ENCODE results near the gene KIAA0232. TPM values are rescaled to one million over a fixed set of nuclear protein-coding genes. Genes with fewer than 3 reads are reported as not detected.
A peak's percentile ranks its signal among the peaks of the same experiment; 100 is the strongest.

Gene KIAA0232
- total and polyA plus RNA-seq, 5 donors: 21.8 to 67.0 (median 66.6) TPM

DNA sequence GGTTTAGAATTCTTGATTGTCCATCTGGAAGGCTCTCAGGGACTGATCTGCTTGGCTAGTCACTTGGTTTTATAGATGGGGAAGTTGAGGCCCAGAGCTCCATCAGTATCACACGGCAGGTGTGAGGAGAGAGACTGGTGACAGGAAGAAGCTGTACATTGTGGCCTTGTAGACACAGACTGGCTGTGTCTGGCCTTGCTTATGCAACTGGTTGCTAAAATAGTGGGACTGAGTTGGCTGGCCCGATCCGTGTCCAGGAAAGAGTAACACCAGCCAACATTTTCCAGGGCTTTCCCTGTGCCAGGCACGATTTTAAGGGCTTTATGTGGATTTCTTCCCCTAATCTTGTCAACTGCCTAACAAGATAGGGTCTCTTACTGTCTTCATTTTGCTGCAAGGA, 129.9 kb downstream of the KIAA0232 start:
- no peaks in the 10 kb centered on the region for H3K27me3 ChIP-seq (ENCODE audit: control insufficient read depth, insufficient read depth)
- WGBS: 39% methylated on average over 4 of the region's 4 CpGs
- H3K4me1 ChIP-seq (ENCODE audit: control insufficient read depth, insufficient read depth, low read length): peaks cover 19% of the 10 kb centered on the region
- no peak overlapping the region for H3K27ac ChIP-seq (ENCODE audit: low read length)
- DNase-seq (no peak), ATAC-seq (peak in 1 of 2 donors; percentile 9)
- intact Hi-C loops (cut with DNase I): loop anchor here in 1 of 4 donors (5.0 kb wide), 1 partner anchor 155 kb away; the partner anchor contains the start of gene GRPEL1
- no peak overlapping the region for H3K4me3 ChIP-seq (ENCODE audit: low read length)
- no peaks in the 10 kb centered on the region for H3K9me3 ChIP-seq (ENCODE audit: control insufficient read depth, low read length)

DNA sequence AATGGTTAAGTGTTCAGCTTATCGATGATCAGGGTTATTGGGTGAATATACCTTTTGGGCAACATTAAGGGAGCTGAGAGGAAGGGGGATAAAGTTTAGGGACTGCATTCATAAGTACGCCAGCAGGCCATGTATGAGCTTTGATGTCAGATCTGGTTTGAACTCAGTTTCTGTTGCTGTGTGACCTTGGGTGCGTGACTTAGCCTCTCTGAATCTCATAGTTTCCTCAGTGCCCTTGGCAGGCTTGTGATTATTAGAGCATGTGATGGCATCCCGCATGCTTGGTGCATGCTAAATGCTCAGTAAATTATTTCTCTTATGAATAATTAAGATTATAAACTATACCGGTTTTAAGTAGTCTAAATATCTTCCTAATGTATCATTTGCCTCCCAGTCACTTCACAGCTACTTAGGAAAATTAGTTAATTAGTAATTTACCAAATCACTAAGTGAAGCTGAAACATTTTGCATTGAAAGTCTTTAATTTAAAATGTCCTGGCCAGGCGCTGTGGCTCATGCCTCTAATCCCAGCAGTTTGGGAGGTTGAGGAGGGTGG, 130.9 kb downstream of the KIAA0232 start:
- H3K4me1 ChIP-seq (ENCODE audit: control insufficient read depth, insufficient read depth, low read length): peaks cover 18% of the 10 kb centered on the region
- WGBS: 96% methylated on average over 6 of the region's 6 CpGs
- ATAC-seq: no peak

DNA sequence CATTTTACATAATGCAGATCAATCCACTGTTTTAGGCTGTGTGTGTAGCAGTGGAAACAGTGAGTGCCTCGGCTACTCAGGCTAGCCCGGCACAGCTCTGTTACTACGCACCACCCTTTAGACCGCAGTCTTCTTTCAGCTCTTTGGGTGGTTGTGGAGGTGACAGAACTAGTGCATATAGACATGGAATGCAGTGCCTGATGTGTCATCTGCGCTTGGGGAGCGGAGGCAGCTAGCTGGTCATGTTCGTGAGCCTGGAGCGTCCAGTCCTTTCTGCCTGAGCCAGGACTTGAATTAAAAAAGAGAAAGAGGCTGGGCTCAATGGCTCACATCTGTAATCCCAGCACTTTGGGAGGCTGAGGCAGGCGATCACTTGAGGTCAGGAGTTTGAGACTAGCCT, 131.9 kb downstream of the KIAA0232 start:
- H3K4me1 ChIP-seq (ENCODE audit: control insufficient read depth, insufficient read depth, low read length): peaks cover 14% of the 10 kb centered on the region
- ATAC-seq: no peak
- 88% methylated on average over 9 of the region's 9 CpGs for WGBS
- H3K4me3 ChIP-seq (ENCODE audit: low read length): no peak overlapping the region
- intact Hi-C loops (cut with DNase I): loop anchor here in 1 of 4 donors (5.0 kb wide), 1 partner anchor 153 kb away; the partner anchor contains the start of gene GRPEL1
- no peak overlapping the region for H3K27ac ChIP-seq (ENCODE audit: low read length)
- DNase-seq: no peak
- no peaks in the 10 kb centered on the region for H3K27me3 ChIP-seq (ENCODE audit: control insufficient read depth, insufficient read depth)
- H3K9me3 ChIP-seq (ENCODE audit: control insufficient read depth, low read length): no peaks in the 10 kb centered on the region

More for the DNA sequence above, 130.9 kb downstream of the KIAA0232 start:
- no peak overlapping the region for H3K27ac ChIP-seq (ENCODE audit: low read length)
- no peaks in the 10 kb centered on the region for H3K9me3 ChIP-seq (ENCODE audit: control insufficient read depth, low read length)
- intact Hi-C loops (cut with DNase I): loop anchor here in 1 of 4 donors (5.0 kb wide), 1 partner anchor 154 kb away; the partner anchor contains the start of gene GRPEL1
- no peak for DNase-seq
- H3K27me3 ChIP-seq (ENCODE audit: control insufficient read depth, insufficient read depth): no peaks in the 10 kb centered on the region
- H3K4me3 ChIP-seq (ENCODE audit: low read length): no peak overlapping the region

DNA sequence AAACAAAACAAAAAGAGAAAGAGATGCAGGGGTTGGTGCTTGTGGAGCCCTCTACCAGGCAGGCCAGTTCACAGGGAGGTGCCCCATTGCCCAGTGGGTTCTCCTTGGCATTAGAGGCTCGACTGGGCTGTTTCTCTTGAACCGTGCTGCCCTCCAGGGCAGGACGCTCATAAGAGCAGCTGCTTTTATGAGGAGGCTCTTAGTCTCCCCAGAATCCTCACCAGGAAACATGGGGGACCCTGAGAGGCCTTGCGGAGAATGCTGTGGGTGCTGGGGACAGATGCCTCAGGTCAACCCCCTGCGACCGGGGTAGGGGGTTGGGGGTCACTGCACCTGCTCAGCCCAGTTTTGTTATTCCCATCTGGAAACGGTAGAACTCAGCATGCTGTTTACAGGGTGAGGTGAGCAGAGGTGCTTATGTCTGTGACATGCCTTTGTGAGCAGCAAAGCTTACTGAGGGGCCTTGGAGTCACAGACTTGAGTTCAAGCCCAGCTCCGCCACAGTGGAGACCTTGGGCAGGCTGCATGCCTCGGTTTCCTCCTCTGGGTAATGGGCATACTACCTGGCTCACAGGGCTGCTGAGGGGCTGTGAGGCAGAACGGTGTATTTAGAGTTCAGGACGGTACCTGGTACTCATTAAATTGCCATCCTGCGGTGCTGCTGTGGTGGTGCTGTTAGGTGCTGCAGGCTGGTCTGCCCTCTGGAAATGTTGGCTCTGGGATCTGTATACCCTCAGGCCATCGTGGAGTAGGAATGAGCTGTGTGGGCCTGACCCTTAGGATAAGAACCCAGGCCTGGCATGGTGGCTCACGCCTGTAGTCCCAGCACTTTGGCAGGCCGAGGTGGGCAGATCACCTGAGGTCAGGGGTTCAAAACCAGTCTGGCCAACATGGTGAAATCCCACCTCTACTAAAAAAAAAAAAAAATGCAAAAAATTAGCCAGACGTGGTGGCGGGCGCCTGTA, 132.8 kb downstream of the KIAA0232 start:
- WGBS: 95% methylated on average over 18 of the region's 18 CpGs

DNA sequence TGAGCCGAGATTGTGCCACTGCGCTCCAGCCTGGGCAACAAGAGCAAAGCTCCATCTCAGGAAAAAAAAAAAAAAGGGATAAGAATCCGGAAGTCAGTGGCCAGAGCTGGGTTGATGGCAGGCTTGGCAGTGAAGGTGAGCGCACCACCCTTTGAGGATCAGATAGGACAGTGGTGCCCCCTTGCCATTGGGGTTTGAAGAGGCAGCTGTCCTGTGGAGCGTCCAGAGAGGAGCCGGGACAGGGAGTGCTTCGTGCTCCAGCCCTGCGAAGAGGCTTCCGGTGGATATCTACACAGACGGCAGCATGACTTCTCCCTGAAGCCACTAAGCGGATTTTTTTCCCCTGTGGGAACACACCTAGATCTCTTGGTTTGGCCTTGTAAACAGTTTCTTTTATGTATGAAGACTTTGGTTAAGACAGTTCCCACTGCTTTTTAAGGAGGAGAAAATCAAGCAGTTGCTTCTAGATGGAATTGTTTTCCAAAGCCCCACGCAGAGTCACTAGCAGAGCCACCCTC, 133.6 kb downstream of the KIAA0232 start:
- Histone ChIP-seq H3K4me1 (ENCODE audit: control insufficient read depth, insufficient read depth, low read length) (peaks cover 10% of the 10 kb centered on the region), H3K9me3 (ENCODE audit: control insufficient read depth, low read length) (no peaks in the 10 kb centered on the region), H3K4me3 (ENCODE audit: low read length) (no peak overlapping the region), H3K27me3 (ENCODE audit: control insufficient read depth, insufficient read depth) (no peaks in the 10 kb centered on the region), H3K27ac (ENCODE audit: low read length) (no peak overlapping the region)
- intact Hi-C loops (cut with DNase I): no loop called here
- WGBS: 89% methylated on average over 12 of the region's 12 CpGs
- ATAC-seq: no peak
- DNase-seq: no peak

More for the DNA sequence above, 132.8 kb downstream of the KIAA0232 start:
- H3K27me3 ChIP-seq (ENCODE audit: control insufficient read depth, insufficient read depth): no peaks in the 10 kb centered on the region
- ATAC-seq (no peak), DNase-seq (no peak)
- no peak overlapping the region for H3K4me3 ChIP-seq (ENCODE audit: low read length)
- intact Hi-C loops (cut with DNase I): no loop called here
- H3K4me1 ChIP-seq (ENCODE audit: control insufficient read depth, insufficient read depth, low read length): peaks cover 13% of the 10 kb centered on the region
- H3K9me3 ChIP-seq (ENCODE audit: control insufficient read depth, low read length): no peaks in the 10 kb centered on the region
- H3K27ac ChIP-seq (ENCODE audit: low read length): no peak overlapping the region

DNA sequence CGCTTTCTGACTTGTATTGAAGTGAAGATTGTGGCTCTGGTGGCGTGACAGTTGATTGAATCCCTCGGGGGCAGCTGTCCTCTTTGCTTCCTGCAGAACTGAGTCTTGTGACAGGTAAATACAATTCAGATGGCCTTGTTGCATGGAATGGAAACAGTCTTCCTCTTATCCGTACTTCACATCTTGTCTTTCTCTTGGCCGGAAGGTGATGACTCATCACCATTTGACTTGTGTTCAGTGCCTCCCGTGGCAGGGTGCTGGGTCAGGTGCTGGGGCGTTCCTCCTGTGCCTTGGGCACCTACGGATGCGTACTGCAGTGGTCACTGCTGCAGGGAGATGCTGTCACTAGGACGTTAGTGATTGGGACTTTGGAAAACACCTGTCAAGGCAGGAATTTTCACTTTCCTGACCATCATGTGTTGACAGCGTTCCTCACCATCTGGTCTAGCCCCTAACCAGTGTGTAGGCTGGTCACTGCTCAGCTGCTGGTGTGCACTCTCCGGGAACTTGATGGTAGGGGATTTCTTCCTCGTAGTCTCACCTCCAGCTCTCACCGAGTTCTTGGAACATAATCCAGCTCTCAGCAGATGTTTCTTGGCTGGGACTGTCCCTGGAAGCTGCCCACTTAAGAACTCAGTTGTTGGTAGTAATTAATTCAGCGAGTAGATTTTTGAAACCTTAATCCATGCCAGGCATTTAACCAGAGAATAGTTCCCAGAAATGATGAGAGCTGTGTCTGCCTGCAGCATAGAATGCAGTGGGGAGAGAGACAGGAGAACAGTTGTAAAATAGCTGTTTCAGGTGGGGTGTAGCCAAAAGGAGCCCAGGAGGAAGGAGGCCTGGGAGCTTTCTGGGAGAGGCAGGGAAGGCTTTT, 134.3 kb downstream of the KIAA0232 start:
- Histone ChIP-seq H3K27me3 (ENCODE audit: control insufficient read depth, insufficient read depth) (no peaks in the 10 kb centered on the region), H3K4me1 (ENCODE audit: control insufficient read depth, insufficient read depth, low read length) (peaks cover 10% of the 10 kb centered on the region), H3K4me3 (ENCODE audit: low read length) (no peak overlapping the region), H3K9me3 (ENCODE audit: control insufficient read depth, low read length) (no peaks in the 10 kb centered on the region), H3K27ac (ENCODE audit: low read length) (no peak overlapping the region)
- intact Hi-C loops (cut with DNase I): no loop called here
- ATAC-seq: peak in 1 of 2 donors; percentile 37
- DNase-seq: no peak
- 64% methylated on average over 15 of the region's 15 CpGs for WGBS

DNA sequence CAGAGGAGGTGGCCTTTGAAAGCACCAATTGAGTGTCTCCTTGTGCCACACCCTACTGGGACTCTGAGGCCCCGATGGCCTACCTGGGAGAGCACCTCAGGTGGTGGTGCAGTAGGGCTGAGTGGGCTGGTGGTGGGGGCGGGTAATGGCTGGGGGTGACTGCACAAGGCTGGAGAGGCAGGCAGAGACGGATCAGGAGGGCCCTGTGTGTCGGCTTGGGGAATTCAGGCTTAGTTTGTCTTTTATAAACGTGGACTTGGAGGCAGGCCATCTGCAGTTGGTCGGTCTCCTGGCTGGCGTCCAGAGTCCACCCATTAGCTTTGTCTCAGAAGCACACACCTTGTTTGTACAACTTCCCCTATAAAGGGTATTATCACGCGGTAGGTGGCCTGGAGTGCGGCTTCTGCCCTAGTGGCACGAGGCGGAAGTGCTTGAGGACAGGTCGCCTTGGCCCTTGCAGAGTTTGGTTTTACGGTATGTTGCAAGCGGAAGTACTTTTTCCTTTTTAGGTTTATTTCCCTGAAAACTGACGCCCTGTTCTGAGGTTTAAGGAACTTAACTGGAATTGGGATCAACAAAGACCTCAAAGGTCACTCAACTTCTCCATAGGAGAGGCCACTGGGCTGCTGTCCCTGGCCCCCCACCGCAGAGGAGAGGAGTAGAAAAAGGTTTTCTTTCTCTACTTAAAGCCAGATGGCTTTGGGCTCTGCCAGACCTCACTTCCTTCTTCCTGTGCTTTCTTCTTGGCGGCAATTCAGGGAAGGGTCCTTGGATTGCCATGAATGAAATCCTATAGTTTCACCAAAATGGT, 135.1 kb downstream of the KIAA0232 start:
- no peak overlapping the region for H3K27ac ChIP-seq (ENCODE audit: low read length)
- peak; percentile 72 to 89 (median 80) for DNase-seq
- no peaks in the 10 kb centered on the region for H3K27me3 ChIP-seq (ENCODE audit: control insufficient read depth, insufficient read depth)
- no peak overlapping the region for H3K4me3 ChIP-seq (ENCODE audit: low read length)
- 42% methylated on average over 18 of the region's 18 CpGs for WGBS
- no peaks in the 10 kb centered on the region for H3K9me3 ChIP-seq (ENCODE audit: control insufficient read depth, low read length)
- peak; percentile 80 to 85 for ATAC-seq
- peaks cover 10% of the 10 kb centered on the region for H3K4me1 ChIP-seq (ENCODE audit: control insufficient read depth, insufficient read depth, low read length)
- intact Hi-C loops (cut with DNase I): no loop called here

DNA sequence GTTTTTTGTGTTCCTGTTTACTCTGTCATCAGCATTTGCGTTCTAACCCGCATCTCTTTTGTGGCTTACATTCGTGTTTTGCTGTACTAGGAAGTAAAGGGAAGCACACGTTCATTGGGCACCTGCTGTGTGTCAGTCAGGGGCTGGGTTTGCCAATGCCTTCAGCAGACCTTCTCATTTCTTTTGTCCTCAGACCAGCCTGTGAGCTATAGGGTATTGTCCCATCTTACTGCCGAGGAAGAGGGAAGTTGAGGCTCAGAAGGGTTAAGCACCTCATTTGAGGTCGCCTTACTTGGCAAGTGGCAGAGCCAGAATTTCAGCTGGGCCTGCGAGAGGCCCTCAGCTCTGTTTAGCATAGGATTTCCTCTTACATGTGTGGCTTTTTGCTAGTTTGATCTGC, 135.8 kb downstream of the KIAA0232 start:
- 40% methylated on average over 7 of the region's 7 CpGs for WGBS

DNA sequence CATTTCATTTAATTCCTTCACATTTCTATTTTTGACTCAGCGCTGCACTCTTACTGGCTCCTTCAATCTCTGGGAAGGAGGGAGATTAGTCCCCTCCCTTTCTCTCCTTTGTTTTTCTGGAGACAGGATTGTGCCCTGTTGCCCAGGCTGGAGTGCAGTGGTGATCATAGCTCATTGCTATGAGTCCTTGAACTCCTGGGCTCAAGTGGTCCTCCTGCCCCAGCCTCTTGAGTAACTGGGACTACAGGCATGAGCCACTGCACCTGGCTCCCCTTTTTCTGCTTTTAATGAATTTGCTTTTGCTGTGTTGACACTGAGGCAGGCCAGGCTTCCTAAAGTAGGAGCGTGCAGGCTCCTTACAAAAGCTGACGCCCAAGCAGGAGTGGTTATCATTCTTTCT, 137.6 kb downstream of the KIAA0232 start:
- 62% methylated on average over 3 of the region's 3 CpGs for WGBS
- Histone ChIP-seq H3K9me3 (ENCODE audit: control insufficient read depth, low read length) (no peaks in the 10 kb centered on the region), H3K4me1 (ENCODE audit: control insufficient read depth, insufficient read depth, low read length) (peaks cover 10% of the 10 kb centered on the region), H3K27ac (ENCODE audit: low read length) (no peak overlapping the region), H3K4me3 (ENCODE audit: low read length) (no peak overlapping the region), H3K27me3 (ENCODE audit: control insufficient read depth, insufficient read depth) (no peaks in the 10 kb centered on the region)
- ATAC-seq: no peak
- no peak for DNase-seq
- intact Hi-C loops (cut with DNase I): no loop called here

More for the DNA sequence above, 135.8 kb downstream of the KIAA0232 start:
- Histone ChIP-seq H3K27ac (ENCODE audit: low read length) (no peak overlapping the region), H3K27me3 (ENCODE audit: control insufficient read depth, insufficient read depth) (no peaks in the 10 kb centered on the region), H3K4me1 (ENCODE audit: control insufficient read depth, insufficient read depth, low read length) (peaks cover 10% of the 10 kb centered on the region), H3K9me3 (ENCODE audit: control insufficient read depth, low read length) (no peaks in the 10 kb centered on the region), H3K4me3 (ENCODE audit: low read length) (no peak overlapping the region)
- no peak for DNase-seq
- ATAC-seq: peak in 1 of 2 donors; percentile 22
- intact Hi-C loops (cut with DNase I): no loop called here

DNA sequence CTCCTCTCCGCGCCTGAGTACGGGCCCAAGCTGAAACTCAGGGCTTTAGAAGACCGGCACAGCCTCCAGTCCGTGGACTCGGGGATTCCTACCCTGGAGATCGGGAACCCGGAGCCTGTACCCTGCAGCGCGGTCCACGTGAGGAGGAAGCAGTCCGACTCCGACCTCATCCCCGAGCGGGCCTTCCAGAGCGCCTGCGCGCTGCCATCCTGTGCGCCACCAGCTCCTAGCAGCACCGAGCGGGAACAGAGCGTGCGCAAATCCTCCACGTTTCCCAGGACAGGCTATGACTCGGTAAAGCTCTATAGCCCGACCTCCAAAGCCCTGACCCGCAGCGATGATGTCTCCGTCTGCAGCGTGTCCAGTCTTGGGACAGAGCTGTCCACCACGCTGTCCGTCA, 141.0 kb downstream of the KIAA0232 start:
- intact Hi-C loops (cut with DNase I): no loop called here
- WGBS: 98% methylated on average over 32 of the region's 32 CpGs
- ATAC-seq (no peak), DNase-seq (peak in 1 of 3 donors; percentile 50)
- H3K27me3 ChIP-seq (ENCODE audit: control insufficient read depth, insufficient read depth): no peaks in the 10 kb centered on the region
- H3K4me1 ChIP-seq (ENCODE audit: control insufficient read depth, insufficient read depth, low read length): peaks cover 3% of the 10 kb centered on the region
- H3K27ac ChIP-seq (ENCODE audit: low read length): no peak overlapping the region
- no peak overlapping the region for H3K4me3 ChIP-seq (ENCODE audit: low read length)
- H3K9me3 ChIP-seq (ENCODE audit: control insufficient read depth, low read length): no peaks in the 10 kb centered on the region

Data from right cardiac atrium (tissue), 5 donors.